CD4-positive, alpha-beta T cell treated with Interleukin-15 for 1 hour (primary cell): ENCODE measurements around the gene SREBF2.

Experiments
- DNase-seq: peaks from one replicate; pipeline ENCODE4 v3.0.0-alpha.2; 2020

The SREBF2 gene

GRCh38 chr22:41880653-41881052 lies 47.7 kb downstream of the SREBF2 start:
- DNase-seq: no peak

- no peak for DNase-seq
These were observed 50.5 kb downstream of the SREBF2 start for GRCh38 chr22:41883400-41883799.

GRCh38 chr22:41885116-41885515 lies 52.2 kb downstream of the SREBF2 start:
- DNase-seq: no peak

GRCh38 chr22:41885516-41885915 lies 52.6 kb downstream of the SREBF2 start:
- DNase-seq: no peak

GRCh38 chr22:41888627-41889200 lies 55.8 kb downstream of the SREBF2 start:
- no peak for DNase-seq

GRCh38 chr22:41891407-41891806 lies 58.5 kb downstream of the SREBF2 start:
- no peak for DNase-seq

- no peak for DNase-seq
These were observed 59.8 kb downstream of the SREBF2 start for GRCh38 chr22:41892721-41893120.

- no peak for DNase-seq
These were observed 60.9 kb downstream of the SREBF2 start for GRCh38 chr22:41893591-41894375.

GRCh38 chr22:41898645-41899044 lies 65.7 kb downstream of the SREBF2 start:
- no peak for DNase-seq

GRCh38 chr22:41899110-41899509 lies 66.2 kb downstream of the SREBF2 start:
- DNase-seq: no peak

GRCh38 chr22:41899992-41900651 lies 67.2 kb downstream of the SREBF2 start:
- DNase-seq: no peak

- no peak for DNase-seq
These were observed 67.9 kb downstream of the SREBF2 start for GRCh38 chr22:41900652-41901312.

GRCh38 chr22:41902016-41902415 lies 69.1 kb downstream of the SREBF2 start:
- DNase-seq: no peak

- no peak for DNase-seq
These were observed 70.1 kb downstream of the SREBF2 start for GRCh38 chr22:41902932-41903421.

GRCh38 chr22:41904450-41905410 lies 71.8 kb downstream of the SREBF2 start:
- no peak for DNase-seq

GRCh38 chr22:41905411-41906202 lies 72.7 kb downstream of the SREBF2 start:
- DNase-seq: no peak

GRCh38 chr22:41906822-41907221 lies 73.9 kb downstream of the SREBF2 start:
- no peak for DNase-seq

- DNase-seq: no peak
These were observed 74.8 kb downstream of the SREBF2 start for GRCh38 chr22:41907436-41908401.

- no peak for DNase-seq
These were observed 75.8 kb downstream of the SREBF2 start for GRCh38 chr22:41908411-41909309.
